Erythroblast (primary cell): ENCODE measurements around the gene ACVR1.
"Not testable (repeated sequence)": the region's sequence is repeated elsewhere in the genome, so short reads cannot be mapped to it uniquely, and the experiment has no call there.

Experiments used
- GATA1 ChIP-seq: IDR thresholded peaks from 2 replicates; pipeline ENCODE4 v1.6.1; 2011; ENCODE audit warnings: low read depth, mild to moderate bottlenecking, control low read depth, low read length, moderate library complexity
- POLR2A ChIP-seq: IDR thresholded peaks from 2 replicates; pipeline ENCODE4 v1.6.1; 2011; ENCODE audit warnings: mild to moderate bottlenecking, low read length

DNA sequence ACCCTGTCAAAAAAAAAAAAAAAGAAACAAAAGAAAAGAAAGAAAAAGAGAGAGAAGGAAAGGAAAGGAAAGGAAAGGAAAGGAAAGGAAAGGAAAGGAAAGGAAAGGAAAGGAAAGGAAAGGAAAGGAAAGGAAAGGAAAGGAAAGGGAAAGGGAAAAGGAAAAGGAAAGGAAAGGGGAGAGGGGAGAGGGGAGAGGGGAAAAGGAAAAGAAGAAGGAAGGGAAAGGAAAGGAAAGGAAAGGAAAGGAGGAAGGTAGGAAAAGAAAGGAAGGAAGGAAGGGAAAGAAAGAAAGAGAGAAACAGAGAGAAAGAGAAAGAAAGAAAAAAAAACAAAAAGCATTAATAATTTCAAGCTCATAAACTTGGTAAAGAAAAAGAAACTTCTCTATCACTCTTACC is 49.5 kb downstream of the ACVR1 start:
- TF ChIP-seq POLR2A, GATA1: not testable (repeated sequence)
